IPS-11a (cell line): ENCODE results near the gene ANKRD16.
"Not testable (repeated sequence)": the region's sequence is repeated elsewhere in the genome, so short reads cannot be mapped to it uniquely, and the experiment has no call there.

Source experiments
- H3K4me3 ChIP-seq: one replicate; pipeline ENCODE4 v1.5.1; 2013; ENCODE audit warnings: low read depth, low read length, control low read depth

ANKRD16 gene

GRCh38 chr10:5877041-5877440 is 12.7 kb downstream of the ANKRD16 start:
- not testable (repeated sequence) for H3K4me3 ChIP-seq

- no peak overlapping the region for H3K4me3 ChIP-seq
These were observed 13.4 kb downstream of the ANKRD16 start for GRCh38 chr10:5876181-5876768.

- no peak overlapping the region for H3K4me3 ChIP-seq
These were observed 16.1 kb downstream of the ANKRD16 start for GRCh38 chr10:5873515-5873995.

- H3K4me3 ChIP-seq, result no peak overlapping the region
These were observed 18.1 kb downstream of the ANKRD16 start for GRCh38 chr10:5871596-5871995.

GRCh38 chr10:5869156-5869555 is 20.5 kb downstream of the ANKRD16 start:
- H3K4me3 ChIP-seq, result no peak overlapping the region

- not testable (repeated sequence) for H3K4me3 ChIP-seq
These were observed 21.3 kb downstream of the ANKRD16 start for GRCh38 chr10:5868383-5868782.

- not testable (repeated sequence) for H3K4me3 ChIP-seq
These were observed 22.5 kb downstream of the ANKRD16 start for GRCh38 chr10:5867091-5867615.

- not testable (repeated sequence) for H3K4me3 ChIP-seq
These were observed 23.1 kb downstream of the ANKRD16 start for GRCh38 chr10:5866451-5867081.

GRCh38 chr10:5862981-5863685 is 26.6 kb downstream of the ANKRD16 start:
- not testable (repeated sequence) for H3K4me3 ChIP-seq

GRCh38 chr10:5862360-5862961 is 27.2 kb downstream of the ANKRD16 start:
- no peak overlapping the region for H3K4me3 ChIP-seq

GRCh38 chr10:5860066-5860465 is 29.6 kb downstream of the ANKRD16 start:
- no peak overlapping the region for H3K4me3 ChIP-seq

GRCh38 chr10:5858811-5859210 is 30.9 kb downstream of the ANKRD16 start:
- no peak overlapping the region for H3K4me3 ChIP-seq

GRCh38 chr10:5856701-5857004 is 33.0 kb downstream of the ANKRD16 start:
- H3K4me3 ChIP-seq, result no peak overlapping the region

- no peak overlapping the region for H3K4me3 ChIP-seq
These were observed 33.6 kb downstream of the ANKRD16 start for GRCh38 chr10:5855979-5856700.

- no peak overlapping the region for H3K4me3 ChIP-seq
These were observed 35.6 kb downstream of the ANKRD16 start for GRCh38 chr10:5854131-5854475.

- not testable (repeated sequence) for H3K4me3 ChIP-seq
These were observed 43.0 kb downstream of the ANKRD16 start for GRCh38 chr10:5846667-5847066.

- H3K4me3 ChIP-seq, result no peak overlapping the region
These were observed 45.2 kb downstream of the ANKRD16 start for GRCh38 chr10:5844345-5845055.

- H3K4me3 ChIP-seq, result no peak overlapping the region
These were observed 45.9 kb downstream of the ANKRD16 start for GRCh38 chr10:5843686-5844344.

GRCh38 chr10:5841965-5842364 is 47.7 kb downstream of the ANKRD16 start:
- no peak overlapping the region for H3K4me3 ChIP-seq
